HL-60 (cell line): ENCODE results near the gene OSBPL3.

Source experiments
- DNase-seq, 2 experiments: peaks; one replicate each; pipeline ENCODE4 v3.0.0-alpha.2; 2010 to 2020; ENCODE audit warnings: low read depth in 1 of 2, low spot score in 1 of 2
- H3K27ac ChIP-seq: fragments of 250-450 bp; sonication (Bioruptor Pico); replicated peaks from 2 replicates; pipeline ENCODE4 v1.5.1; 2020; ENCODE audit warnings: mild to moderate bottlenecking, moderate library complexity
- H3K27me3 ChIP-seq: fragments of 250-450 bp; sonication (Bioruptor Pico); 2 replicates; pipeline ENCODE4 v1.5.1; 2021; ENCODE audit warnings: mild to moderate bottlenecking, moderate library complexity; ENCODE audit not compliant: insufficient read depth, poor library complexity, severe bottlenecking
- H3K4me3 ChIP-seq: replicated peaks from 2 replicates; pipeline ENCODE4 v1.5.1; 2011; ENCODE audit warnings: mild to moderate bottlenecking, control low read depth, low read length; ENCODE audit not compliant: insufficient read depth
- GABPA ChIP-seq: IDR thresholded peaks from 2 replicates; pipeline ENCODE4 v1.6.1; 2012; ENCODE audit warnings: low read depth
- POLR2AphosphoS5 ChIP-seq: IDR thresholded peaks from 2 replicates; pipeline ENCODE4 v1.6.1; 2012; ENCODE audit warnings: low read depth
- SPI1 ChIP-seq: IDR thresholded peaks from 2 replicates; pipeline ENCODE4 v1.6.1; 2012; ENCODE audit warnings: low read depth, mild to moderate bottlenecking, borderline replicate concordance
- TF ChIP-seq, protein P1 (sequence below): IDR thresholded peaks from 2 replicates; pipeline ENCODE4 v1.6.1; 2012; ENCODE audit warnings: low read depth; ENCODE audit not compliant: insufficient replicate concordance
- TF ChIP-seq, protein P2 (sequence below): IDR thresholded peaks from one replicate; pipeline ENCODE4 v1.5.1; 2011; ENCODE audit warnings: low read length, control low read depth, inconsistent platforms; ENCODE audit not compliant: insufficient read depth

Gene OSBPL3

DNA sequence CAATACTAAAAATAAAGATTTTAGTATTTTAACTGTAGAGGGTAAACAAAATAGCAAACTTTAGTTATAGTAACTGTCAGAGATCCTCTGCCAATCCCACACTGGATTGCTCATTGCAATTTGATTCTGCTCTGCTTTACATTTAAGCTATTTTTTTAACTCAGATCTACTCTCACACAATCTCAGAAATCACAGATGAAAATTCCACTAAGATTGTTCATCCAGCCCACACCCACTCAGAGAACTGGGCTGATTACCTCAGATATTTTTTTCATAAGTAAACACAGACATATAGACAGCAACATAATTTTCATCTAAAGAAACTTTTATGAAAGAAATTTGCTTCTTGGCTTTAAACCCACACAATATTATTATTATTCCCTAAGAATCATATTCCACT, 7.0 kb downstream of the OSBPL3 start:
- TF ChIP-seq, protein P1, sequence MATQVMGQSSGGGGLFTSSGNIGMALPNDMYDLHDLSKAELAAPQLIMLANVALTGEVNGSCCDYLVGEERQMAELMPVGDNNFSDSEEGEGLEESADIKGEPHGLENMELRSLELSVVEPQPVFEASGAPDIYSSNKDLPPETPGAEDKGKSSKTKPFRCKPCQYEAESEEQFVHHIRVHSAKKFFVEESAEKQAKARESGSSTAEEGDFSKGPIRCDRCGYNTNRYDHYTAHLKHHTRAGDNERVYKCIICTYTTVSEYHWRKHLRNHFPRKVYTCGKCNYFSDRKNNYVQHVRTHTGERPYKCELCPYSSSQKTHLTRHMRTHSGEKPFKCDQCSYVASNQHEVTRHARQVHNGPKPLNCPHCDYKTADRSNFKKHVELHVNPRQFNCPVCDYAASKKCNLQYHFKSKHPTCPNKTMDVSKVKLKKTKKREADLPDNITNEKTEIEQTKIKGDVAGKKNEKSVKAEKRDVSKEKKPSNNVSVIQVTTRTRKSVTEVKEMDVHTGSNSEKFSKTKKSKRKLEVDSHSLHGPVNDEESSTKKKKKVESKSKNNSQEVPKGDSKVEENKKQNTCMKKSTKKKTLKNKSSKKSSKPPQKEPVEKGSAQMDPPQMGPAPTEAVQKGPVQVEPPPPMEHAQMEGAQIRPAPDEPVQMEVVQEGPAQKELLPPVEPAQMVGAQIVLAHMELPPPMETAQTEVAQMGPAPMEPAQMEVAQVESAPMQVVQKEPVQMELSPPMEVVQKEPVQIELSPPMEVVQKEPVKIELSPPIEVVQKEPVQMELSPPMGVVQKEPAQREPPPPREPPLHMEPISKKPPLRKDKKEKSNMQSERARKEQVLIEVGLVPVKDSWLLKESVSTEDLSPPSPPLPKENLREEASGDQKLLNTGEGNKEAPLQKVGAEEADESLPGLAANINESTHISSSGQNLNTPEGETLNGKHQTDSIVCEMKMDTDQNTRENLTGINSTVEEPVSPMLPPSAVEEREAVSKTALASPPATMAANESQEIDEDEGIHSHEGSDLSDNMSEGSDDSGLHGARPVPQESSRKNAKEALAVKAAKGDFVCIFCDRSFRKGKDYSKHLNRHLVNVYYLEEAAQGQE, result no peak
- TF ChIP-seq, protein P2, sequence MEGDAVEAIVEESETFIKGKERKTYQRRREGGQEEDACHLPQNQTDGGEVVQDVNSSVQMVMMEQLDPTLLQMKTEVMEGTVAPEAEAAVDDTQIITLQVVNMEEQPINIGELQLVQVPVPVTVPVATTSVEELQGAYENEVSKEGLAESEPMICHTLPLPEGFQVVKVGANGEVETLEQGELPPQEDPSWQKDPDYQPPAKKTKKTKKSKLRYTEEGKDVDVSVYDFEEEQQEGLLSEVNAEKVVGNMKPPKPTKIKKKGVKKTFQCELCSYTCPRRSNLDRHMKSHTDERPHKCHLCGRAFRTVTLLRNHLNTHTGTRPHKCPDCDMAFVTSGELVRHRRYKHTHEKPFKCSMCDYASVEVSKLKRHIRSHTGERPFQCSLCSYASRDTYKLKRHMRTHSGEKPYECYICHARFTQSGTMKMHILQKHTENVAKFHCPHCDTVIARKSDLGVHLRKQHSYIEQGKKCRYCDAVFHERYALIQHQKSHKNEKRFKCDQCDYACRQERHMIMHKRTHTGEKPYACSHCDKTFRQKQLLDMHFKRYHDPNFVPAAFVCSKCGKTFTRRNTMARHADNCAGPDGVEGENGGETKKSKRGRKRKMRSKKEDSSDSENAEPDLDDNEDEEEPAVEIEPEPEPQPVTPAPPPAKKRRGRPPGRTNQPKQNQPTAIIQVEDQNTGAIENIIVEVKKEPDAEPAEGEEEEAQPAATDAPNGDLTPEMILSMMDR, result no peak
- no peak for TF ChIP-seq POLR2AphosphoS5
- TF ChIP-seq GABPA, result no peak
- no peak for TF ChIP-seq SPI1
- Histone ChIP-seq H3K27me3 (no peaks in the 10 kb centered on the region), H3K4me3 (no peak overlapping the region), H3K27ac (no peak overlapping the region)
- no peak for DNase-seq

DNA sequence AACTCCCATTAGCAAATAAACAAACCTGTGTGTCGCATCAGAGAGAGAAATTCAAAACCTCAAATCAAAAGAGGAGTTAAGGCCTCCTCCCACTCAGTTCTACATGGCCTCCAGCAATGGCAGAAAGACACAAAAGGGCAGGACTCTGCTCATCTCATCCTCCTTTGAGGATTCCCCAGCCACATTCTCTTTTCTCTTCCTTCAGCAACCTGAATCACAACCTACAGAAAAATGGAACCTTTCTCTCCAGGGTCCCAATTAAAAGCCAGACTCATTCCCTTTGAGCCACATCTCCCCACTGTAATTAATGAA, 7.9 kb downstream of the OSBPL3 start:
- Histone ChIP-seq H3K27me3 (no peaks in the 10 kb centered on the region), H3K4me3 (no peak overlapping the region), H3K27ac (no peak overlapping the region)
- DNase-seq, result no peak
- no peak for TF ChIP-seq SPI1
- no peak for TF ChIP-seq GABPA
- TF ChIP-seq POLR2AphosphoS5, result no peak
- TF ChIP-seq, protein P1, result no peak
- TF ChIP-seq, protein P2, result no peak

DNA sequence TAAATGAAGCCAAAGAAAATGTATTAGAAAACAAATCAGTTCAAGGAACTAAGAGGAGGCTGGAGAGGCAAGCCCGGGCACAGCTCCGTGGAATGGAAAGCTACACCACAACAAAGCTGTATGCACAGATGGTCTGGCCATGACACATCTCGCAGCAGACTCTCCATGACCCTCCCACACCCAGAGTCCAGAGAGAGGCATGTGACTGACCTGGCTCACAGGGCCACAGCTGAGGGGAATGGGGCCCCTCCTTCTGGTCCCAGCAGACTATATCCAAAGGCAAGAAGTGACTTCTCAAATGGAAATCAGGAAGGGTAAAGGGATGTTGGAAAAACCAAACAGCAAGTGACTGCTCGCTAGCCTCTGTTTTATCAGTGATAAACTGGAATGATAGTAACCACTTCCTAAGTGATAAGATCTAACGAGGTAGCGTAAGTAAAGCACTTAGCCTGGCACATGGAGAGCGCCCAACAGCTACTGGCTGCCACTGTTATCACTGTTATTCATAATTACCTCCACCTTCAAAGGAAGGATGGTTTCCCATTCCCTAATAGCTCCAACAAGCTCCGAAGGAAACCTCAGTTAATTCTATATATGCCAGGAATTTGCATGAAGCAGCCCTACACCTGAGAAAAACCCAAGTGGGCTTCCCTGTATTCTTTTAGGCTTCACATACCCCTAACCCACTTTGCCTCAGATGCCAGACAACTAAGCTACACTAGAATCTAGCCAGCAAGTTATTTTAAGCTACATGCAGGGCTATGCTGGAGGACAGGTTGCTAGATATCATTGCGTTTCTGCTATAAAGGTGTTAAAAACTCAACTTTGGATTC, 8.4 kb downstream of the OSBPL3 start:
- H3K4me3 ChIP-seq, result no peak overlapping the region

More for the DNA sequence above, 8.4 kb downstream of the OSBPL3 start:
- DNase-seq, result no peak
- TF ChIP-seq, protein P1, result no peak
- TF ChIP-seq POLR2AphosphoS5 (no peak), SPI1 (no peak), GABPA (no peak)
- TF ChIP-seq, protein P2, result no peak
- Histone ChIP-seq H3K27me3 (no peaks in the 10 kb centered on the region), H3K27ac (no peak overlapping the region)
